Posterior vena cava (tissue), 2 donors: ENCODE measurements around the gene ZNF366. TPM values are rescaled to one million over a fixed set of nuclear protein-coding genes. Genes with fewer than 3 reads are reported as not detected.

ENCODE experiments used
- DNase-seq: peaks from one replicate; pipeline ENCODE4 v3.0.0-alpha.2; 2020; ENCODE audit warnings: low spot score
- intact Hi-C, 2 donors: fragments of 100-400 bp; cut with DNase I; formaldehyde crosslinking; loops; one replicate each; pipeline versions ENCODE4 v1.14.1 to v1.14.2; 2022 to 2023
- total RNA-seq, 2 donors: library from RNA; stranded (reverse); fragmentation: NEBNext Ultra II Directional; extraction: Animal tissue kit (Norgen Biotek cat#: 25700); gene quantifications; one replicate each; pipeline ENCODE4 v1.2.1, GENCODE V29; 2021
- donor health status: DM: yes; HTN: yes; CAD: no.
- donor health status: DM: yes; HTN: yes; CAD: no.

Gene ZNF366
- total RNA-seq, 2 donors from 2014 or later, result 5.0 to 5.1 TPM

- DNase-seq, result no peak
- intact Hi-C loops, result no loop called here
Measured at GRCh38 chr5:72393052-72393451, 114.2 kb downstream of the ZNF366 start.

Other genes with a start within 250 kb of the ZNF366 start
- gene MRPS27, start 187.2 kb downstream of the ZNF366 start, total RNA-seq, result 10 to 100 TPM; 38.4 to 39.1 TPM
- gene PTCD2, start 187.0 kb downstream of the ZNF366 start, total RNA-seq, result 1 to 10 TPM; 6.6 to 9.9 TPM